ENCODE results near the gene IFFO2.
A peak's percentile ranks its signal among the peaks of the same experiment; 100 is the strongest.

Gene IFFO2

GRCh38 chr1:18972991-18973390 is 16.5 kb upstream of the IFFO2 start:
- no peak for DNase-seq (ENCODE audit: low read depth in 4 of 4, low spot score in 1 of 4)

GRCh38 chr1:18972531-18972930 is 16.1 kb upstream of the IFFO2 start:
- DNase-seq (ENCODE audit: low read depth in 4 of 4, low spot score in 1 of 4) = no peak

- no peak for DNase-seq (ENCODE audit: low read depth in 4 of 4, low spot score in 1 of 4)
These were observed 14.3 kb upstream of the IFFO2 start for GRCh38 chr1:18970762-18971161.

- DNase-seq (ENCODE audit: low read depth in 4 of 4, low spot score in 1 of 4) = no peak
These were observed 13.9 kb upstream of the IFFO2 start for GRCh38 chr1:18970358-18970757.

- no peak for DNase-seq (ENCODE audit: low read depth in 4 of 4, low spot score in 1 of 4)
These were observed 10.7 kb upstream of the IFFO2 start for GRCh38 chr1:18967066-18967690.

- DNase-seq (ENCODE audit: low read depth in 4 of 4, low spot score in 1 of 4) = no peak
These were observed 9.0 kb upstream of the IFFO2 start for GRCh38 chr1:18965206-18966173.

GRCh38 chr1:18963968-18964367 is 7.5 kb upstream of the IFFO2 start:
- no peak for DNase-seq (ENCODE audit: low read depth in 4 of 4, low spot score in 1 of 4)

GRCh38 chr1:18962855-18963737 is 6.6 kb upstream of the IFFO2 start:
- DNase-seq (ENCODE audit: low read depth in 4 of 4, low spot score in 1 of 4) = no peak

GRCh38 chr1:18962121-18962721 is 5.7 kb upstream of the IFFO2 start:
- no peak for DNase-seq (ENCODE audit: low read depth in 4 of 4, low spot score in 1 of 4)

GRCh38 chr1:18960821-18961220 is 4.3 kb upstream of the IFFO2 start:
- no peak for DNase-seq (ENCODE audit: low read depth in 4 of 4, low spot score in 1 of 4)

GRCh38 chr1:18960409-18960808 is 3.9 kb upstream of the IFFO2 start:
- DNase-seq (ENCODE audit: low read depth in 4 of 4, low spot score in 1 of 4) = no peak

- no peak for DNase-seq (ENCODE audit: low read depth in 4 of 4, low spot score in 1 of 4)
These were observed 3.1 kb upstream of the IFFO2 start for GRCh38 chr1:18959591-18959990.

GRCh38 chr1:18957532-18958300 is 1.2 kb upstream of the IFFO2 start:
- DNase-seq (ENCODE audit: low read depth in 4 of 4, low spot score in 1 of 4) = no peak

GRCh38 chr1:18957136-18957521 is 653 bp upstream of the IFFO2 start:
- DNase-seq (ENCODE audit: low read depth in 4 of 4, low spot score in 1 of 4) = no peak

- peak in 2 of 4 experiments; percentile 34 to 54 for DNase-seq (ENCODE audit: low read depth in 4 of 4, low spot score in 1 of 4)
These were observed 859 bp downstream of the IFFO2 start for GRCh38 chr1:18955441-18956192.

GRCh38 chr1:18955131-18955440 is 1.4 kb downstream of the IFFO2 start:
- DNase-seq (ENCODE audit: low read depth in 4 of 4, low spot score in 1 of 4) = no peak

GRCh38 chr1:18954270-18955071 is 2.0 kb downstream of the IFFO2 start:
- no peak for DNase-seq (ENCODE audit: low read depth in 4 of 4, low spot score in 1 of 4)

- DNase-seq (ENCODE audit: low read depth in 4 of 4, low spot score in 1 of 4) = no peak
These were observed 2.7 kb downstream of the IFFO2 start for GRCh38 chr1:18953731-18954231.
